ENCODE data around the gene AAK1. TPM values are rescaled to one million over a fixed set of nuclear protein-coding genes. Genes with fewer than 3 reads are reported as not detected.

Gene AAK1
- polyA plus RNA-seq, 1 of the 3 experiments (the other 2 are of a cell fraction), result 13.4 TPM

GRCh38 chr2:69621440-69621839 is 22.1 kb downstream of the AAK1 start:
- ChIA-PET POLR2A (interaction anchor here (0.7 kb wide), 1 partner anchor 27 kb away, joined by 3 read pairs; no protein-coding TSS in a partner anchor), CTCF (no interaction called here)
- no peak overlapping the region for H3K27ac ChIP-seq (ENCODE audit: low read depth in 2 of 2, low read length in 1 of 2)
- no peak overlapping the region for H3K4me2 ChIP-seq
- DNase-seq, result no peak
- H3K4me1 ChIP-seq (ENCODE audit: control insufficient read depth in 1 of 2, insufficient read depth in 2 of 2, low read depth in 1 of 2, low read length in 1 of 2), result peaks cover 0 to 13% of the 10 kb centered on the region in 2 experiments; a peak in 2 of 4 replicates
- 94% methylated on average over 3 of the region's 3 CpGs for WGBS (ENCODE audit: low lambda C conversion rate)
- no peak overlapping the region for H3K4me3 ChIP-seq (ENCODE audit: low read depth in 2 of 2, low read length in 1 of 2)
- H3K9me2 ChIP-seq, result no peaks in the 10 kb centered on the region
- H3K9ac ChIP-seq, result no peak overlapping the region
- peaks cover 98% of the 10 kb centered on the region for H3K79me2 ChIP-seq (ENCODE audit: insufficient read depth)
- TF ChIP-seq GATA2 (CRISPR knock-in tag; IDR thresholded peaks at IDR 0.05), result no peak
- no peak for TF ChIP-seq MAX (IDR thresholded peaks at IDR 0.05; ENCODE audit: low read depth)
- no peak for TF ChIP-seq SMC3 (IDR thresholded peaks at IDR 0.05; ENCODE audit: low read depth, low read length)
- TF ChIP-seq NFIC (IDR thresholded peaks at IDR 0.05; ENCODE audit: borderline replicate concordance), result no peak
- no peak for TF ChIP-seq JUND (IDR thresholded peaks at IDR 0.05)
- no peak for TF ChIP-seq EP300 (IDR thresholded peaks at IDR 0.05; ENCODE audit: borderline replicate concordance in 1 of 2, low read depth in 1 of 2, low read length in 1 of 2)
- no peak for TF ChIP-seq TAF1 (IDR thresholded peaks at IDR 0.05; ENCODE audit: borderline replicate concordance, low read depth, low read length)
- TF ChIP-seq TEAD4 (IDR thresholded peaks at IDR 0.05; ENCODE audit: borderline replicate concordance, insufficient read depth), result no peak
- no peak for TF ChIP-seq FOXM1 (IDR thresholded peaks at IDR 0.05; ENCODE audit: low read depth)
- TF ChIP-seq YY1 (IDR thresholded peaks at IDR 0.05; ENCODE audit: low read depth), result no peak
- no peak for TF ChIP-seq PBX3 (IDR thresholded peaks at IDR 0.05)
- TF ChIP-seq ZBTB33 (IDR thresholded peaks at IDR 0.05; ENCODE audit: borderline replicate concordance, low read depth), result no peak
- TF ChIP-seq USF1 (IDR thresholded peaks at IDR 0.05; ENCODE audit: borderline replicate concordance, low read depth), result no peak
- no peak for TF ChIP-seq CTCF (IDR thresholded peaks at IDR 0.05)
- TF ChIP-seq ELF1 (IDR thresholded peaks at IDR 0.05), result no peak
- TF ChIP-seq SIN3A (IDR thresholded peaks at IDR 0.05; ENCODE audit: borderline replicate concordance, low read depth, low read length), result no peak
- no peak for TF ChIP-seq IRF3 (IDR thresholded peaks at IDR 0.05; ENCODE audit: low read depth, low read length)
- TF ChIP-seq FOSL2 (IDR thresholded peaks at IDR 0.05; ENCODE audit: borderline replicate concordance, low read depth), result no peak
- peaks cover 92% of the 10 kb centered on the region for H4K20me1 ChIP-seq (ENCODE audit: insufficient read depth)
- no peaks in the 10 kb centered on the region for H3F3A ChIP-seq (replicated peaks; ENCODE audit: insufficient read depth)
- H2AFZ ChIP-seq (ENCODE audit: low read depth), result no peak overlapping the region
- H3K36me3 ChIP-seq (replicated peaks in 1 of 2; ENCODE audit: control insufficient read depth in 1 of 2, insufficient read depth in 2 of 2, low read length in 1 of 2), result peaks cover 0 to 2% of the 10 kb centered on the region in 2 experiments
- H3K27me3 ChIP-seq (ENCODE audit: insufficient read depth), result no peaks in the 10 kb centered on the region
- no peaks in the 10 kb centered on the region for H3K9me3 ChIP-seq
